ENCODE measurements around the gene ADAMTSL5.

The ADAMTSL5 gene

DNA sequence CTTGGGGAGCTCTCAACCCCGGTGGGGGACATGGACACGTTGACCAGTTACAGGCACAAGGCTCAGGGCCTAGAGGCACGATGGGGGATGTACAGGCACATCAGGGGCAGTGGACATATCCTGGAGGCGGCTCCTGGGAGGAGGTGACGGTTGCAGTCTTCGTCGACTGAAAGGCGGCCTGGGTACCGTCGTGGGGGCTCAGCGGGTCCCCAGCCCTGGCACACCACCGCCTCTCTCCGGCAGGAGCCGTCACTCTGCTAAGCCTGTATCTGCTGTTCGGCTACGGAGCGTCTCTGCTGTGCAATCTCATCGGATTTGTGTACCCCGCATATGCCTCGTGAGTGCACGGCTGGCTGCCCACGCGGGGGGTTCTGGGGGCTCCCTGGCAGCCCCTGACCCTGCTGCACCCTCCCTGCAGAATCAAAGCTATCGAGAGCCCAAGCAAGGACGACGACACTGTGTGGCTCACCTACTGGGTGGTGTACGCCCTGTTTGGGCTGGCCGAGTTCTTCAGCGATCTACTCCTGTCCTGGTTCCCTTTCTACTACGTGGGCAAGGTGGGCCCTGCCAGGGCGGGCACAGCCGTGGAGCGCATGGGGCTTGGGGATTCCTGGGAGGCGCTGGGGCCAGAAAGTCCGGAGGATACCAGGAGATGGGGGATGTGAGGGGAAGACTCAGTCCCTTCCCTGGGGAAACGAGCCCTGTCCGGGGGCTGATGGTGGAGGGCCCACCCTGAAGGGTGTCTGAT is 17.6 kb downstream of the ADAMTSL5 start:
- no peak for DNase-seq

DNA sequence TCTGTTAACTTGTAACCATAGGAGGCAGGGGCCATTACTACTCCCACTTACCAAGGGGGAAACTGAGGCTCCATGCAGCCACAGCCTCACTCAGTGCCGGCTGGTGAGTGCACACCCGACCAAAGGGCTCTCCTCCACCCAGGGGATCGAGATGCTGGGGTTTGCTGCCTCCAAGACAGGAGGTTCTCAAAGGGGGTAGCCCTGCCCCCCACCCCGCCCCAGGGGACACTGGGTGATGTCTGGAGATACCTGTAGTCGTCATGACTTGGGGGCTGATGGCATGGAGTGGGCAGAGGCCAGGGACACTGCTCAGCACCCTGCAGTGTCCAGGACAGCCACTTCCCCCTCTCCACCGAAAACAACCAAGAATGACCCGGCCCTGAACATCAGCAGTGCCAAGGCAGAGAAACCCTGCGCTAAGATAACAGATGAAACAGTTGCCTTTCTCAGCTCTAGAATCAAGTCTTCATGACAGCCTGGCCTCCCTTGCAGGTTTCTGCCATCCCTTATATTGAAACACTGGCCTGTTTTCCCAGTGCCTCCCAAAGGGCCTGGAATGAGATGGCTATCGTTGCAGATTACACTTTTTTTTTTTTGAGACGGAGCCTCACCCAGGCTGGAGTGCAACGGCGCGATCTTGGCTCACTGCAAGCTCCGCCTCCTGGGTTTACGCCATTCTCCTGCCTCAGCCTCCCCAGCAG is 18.6 kb downstream of the ADAMTSL5 start:
- no peak for DNase-seq

DNA sequence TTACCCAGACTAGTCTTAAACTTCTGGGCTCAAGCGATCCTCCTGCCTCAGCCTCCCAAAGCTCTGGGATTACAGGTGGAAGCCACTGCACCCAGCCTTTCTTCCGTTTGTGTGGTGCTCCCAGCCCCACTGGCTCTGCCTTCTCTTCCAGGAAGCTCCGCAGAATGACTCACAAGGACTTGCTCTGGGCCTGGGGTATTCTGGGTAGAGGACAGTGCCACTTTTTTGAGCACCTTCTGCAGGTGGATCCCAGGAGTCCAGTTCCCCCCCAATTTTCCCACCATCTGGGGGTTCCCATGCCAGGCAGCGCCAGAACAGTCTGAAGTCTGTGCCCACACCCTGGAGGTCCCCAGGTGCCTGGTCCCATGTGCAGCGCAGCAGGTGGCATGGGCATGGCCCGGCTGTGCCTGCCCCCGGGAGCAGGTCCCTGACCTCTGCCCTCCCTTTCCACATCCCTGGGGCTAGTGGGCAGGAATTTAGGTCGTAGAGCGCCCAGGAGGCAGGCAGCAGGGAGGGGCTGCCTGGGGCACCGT is 20.3 kb downstream of the ADAMTSL5 start:
- no peak for DNase-seq

DNA sequence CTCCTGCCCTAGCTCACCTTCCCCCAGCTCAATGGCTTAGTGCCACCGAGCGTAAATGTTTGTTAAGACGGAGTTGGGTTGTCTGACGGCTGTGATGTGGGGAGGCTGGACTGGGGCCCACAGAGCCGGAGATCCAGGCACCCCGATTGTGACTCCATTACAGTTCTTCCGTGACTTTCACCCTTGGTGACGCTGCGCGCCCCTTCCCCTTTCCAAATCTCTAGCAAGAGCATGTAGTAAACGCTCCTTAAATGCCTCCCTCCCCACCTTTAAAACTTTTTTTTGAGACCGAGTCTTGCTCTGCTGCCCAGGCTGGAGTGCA is 21.0 kb downstream of the ADAMTSL5 start:
- DNase-seq: no peak

DNA sequence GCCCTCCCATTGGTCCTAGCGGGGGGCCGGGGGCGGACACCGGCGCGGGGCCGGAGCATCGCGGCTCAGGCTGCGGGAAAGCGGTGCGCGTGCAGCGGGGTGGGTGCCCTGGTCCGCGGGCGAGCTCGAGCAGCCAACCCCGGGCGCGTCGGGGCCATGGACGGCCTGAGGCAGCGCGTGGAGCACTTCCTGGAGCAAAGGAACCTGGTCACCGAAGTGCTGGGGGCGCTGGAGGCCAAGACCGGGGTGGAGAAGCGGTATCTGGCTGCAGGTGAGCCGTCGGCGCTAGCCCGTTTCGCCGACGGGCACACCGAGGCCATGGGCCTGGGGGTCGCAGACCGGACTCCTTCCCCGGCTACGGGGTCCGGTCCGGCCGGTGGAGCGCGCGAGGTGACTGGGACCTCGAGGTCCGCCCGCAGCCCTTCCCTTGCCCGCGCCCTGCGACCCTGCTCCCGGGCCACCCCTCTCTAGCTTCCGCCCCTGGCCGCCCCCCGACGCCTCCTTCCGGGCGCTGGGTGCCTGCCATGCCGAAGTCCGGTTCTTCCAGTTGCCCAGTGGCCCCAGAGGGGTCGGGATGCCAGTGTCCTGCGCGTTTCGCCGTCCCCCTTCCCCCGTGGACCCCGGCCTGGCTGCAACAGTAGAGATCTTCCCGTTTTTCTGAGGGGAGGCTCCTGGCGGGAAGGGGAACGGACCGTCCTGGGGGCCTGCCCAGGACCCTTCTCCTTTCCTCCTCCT is 21.5 kb downstream of the ADAMTSL5 start, which contains the start of gene REEP6:
TSS of gene REEP6 (plus strand) at position 68 of the 735 bp plus-strand sequence. CDS start at position 157, 89 bp downstream.
- DNase-seq: no peak

DNA sequence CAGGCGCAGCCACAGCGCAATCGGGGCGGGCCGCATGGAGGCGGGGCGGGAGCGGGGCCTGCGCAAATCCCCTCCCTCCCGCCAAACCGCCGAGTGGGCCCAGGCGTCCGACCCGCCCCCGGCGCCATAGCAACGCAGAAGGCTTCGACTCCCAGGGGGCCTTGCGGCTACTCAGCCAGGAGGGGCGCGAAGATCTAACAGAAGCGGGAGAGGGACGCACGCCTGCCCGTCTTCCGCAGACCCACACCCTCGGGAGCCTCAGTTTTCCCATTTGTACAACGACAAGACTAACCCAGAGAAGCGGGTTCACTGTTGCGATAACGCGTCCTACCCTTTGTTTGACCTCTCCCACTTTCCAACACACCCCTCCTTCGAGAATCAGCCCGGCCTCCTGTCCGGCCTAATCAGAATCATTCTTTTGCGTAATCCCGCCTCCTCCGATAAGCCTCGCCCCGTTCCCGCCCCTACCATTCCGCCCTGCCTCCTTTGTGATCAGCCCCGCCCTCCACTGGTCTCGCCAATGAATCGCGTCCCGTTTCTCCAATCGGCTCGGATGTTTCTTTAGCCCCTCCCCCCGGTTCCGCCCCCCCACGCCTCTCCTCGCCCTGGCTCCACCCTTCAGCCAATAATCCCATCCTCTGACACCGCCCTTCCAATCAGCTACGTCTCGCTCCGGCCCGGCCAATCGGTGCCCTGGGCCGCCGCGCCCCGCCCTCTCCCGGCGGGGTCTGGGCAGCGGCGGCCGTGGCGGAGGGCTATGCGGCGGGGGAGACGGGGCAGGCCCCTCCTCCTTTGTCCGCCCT is 22.3 kb downstream of the ADAMTSL5 start, which contains the start of gene PCSK4:
TSS of gene PCSK4 (minus strand) at position 40 of the 803 bp plus-strand sequence. CDS start at position 36, 4 bp downstream.
- peak; percentile 98 for DNase-seq

DNA sequence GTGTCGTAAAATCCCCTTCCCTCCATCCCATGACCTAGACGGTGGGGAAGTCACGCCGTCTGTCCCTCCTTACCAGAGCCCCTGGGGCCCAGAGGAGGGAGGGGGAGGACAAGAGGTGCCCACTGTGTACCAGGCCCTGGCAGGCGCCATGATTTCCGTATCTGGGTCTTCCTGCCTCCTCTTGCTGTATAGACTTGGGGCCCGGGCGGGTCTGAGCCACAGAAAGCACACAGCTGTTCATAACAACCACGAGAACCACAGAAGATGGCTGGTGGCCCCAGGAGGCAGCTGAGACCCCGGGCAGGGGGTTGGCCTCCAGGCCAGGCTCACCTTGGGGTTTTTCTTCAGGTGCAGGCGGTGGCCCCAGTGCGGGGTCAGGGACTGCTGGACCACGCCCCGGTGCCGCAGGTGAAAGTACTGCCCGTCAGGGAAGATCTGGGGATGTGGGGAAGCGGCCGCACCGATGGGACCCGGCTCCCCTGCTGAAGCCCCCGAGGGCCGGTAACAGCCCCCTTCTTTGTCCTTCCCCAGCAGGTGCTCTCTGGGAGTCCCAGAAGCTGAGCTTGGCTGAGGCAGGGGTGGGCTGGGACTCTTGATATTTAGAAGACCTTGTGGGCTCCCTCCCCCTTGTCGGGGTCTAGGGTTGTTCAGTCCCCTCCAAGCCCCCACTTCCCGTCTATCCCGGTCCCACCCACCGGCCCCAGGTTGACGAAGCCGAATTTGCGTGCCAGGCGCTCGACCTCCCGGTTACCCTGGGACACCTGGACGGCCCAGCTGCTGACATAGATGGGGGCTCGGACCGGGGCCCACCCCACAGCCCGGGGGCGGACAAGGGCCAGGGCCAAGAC is 23.1 kb downstream of the ADAMTSL5 start:
- DNase-seq: no peak

DNA sequence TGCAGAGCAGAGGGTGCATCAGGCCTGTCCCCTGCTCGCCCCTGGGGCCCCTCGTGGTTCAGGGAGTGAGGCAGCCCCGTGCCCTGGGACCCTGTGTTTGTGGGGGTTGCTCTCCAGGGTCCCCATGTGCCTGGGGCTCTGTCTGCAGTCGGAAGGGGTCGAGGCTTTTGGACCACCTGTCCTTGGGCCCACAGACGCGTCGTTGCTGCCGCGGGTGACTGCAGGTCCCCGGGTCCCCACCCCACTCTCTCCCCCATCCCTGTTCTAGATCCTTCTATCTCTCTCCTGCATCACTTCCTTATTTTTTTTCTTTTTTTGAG is 24.6 kb downstream of the ADAMTSL5 start:
- no peak for DNase-seq

DNA sequence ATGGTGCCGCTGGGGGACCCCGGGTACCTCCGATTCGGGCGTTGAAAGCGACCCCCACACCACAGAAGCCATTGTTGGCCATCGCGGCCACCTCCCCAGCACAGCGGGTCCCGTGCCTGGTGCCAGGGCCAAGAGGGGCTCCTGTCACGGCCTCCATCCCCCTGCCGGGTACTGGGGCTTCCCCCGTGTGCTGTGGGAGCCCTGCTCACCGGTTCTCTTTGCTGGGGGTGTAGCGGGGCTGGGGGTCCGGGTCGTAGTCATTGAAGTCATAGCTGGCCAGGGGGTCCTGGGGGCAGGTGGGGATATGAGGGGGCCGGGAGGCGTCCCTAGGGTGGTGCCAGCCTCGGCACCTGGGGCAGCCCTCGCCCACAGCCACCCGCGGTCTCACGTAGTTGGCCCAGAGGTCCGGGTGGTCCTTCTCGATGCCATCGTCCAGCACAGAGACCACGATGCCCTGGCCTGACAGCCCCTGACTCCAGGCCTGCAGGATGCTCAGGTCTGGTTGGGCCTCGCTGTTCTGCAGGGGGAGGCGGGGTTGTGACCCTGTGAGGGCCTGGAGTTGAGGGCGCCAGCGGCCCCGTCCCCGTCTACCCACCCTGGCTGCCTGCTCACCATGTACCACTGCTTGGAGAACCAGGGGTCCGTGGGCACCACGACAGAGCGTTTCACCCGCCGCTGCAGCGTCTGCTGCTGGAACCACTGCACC is 25.1 kb downstream of the ADAMTSL5 start:
- no peak for DNase-seq

DNA sequence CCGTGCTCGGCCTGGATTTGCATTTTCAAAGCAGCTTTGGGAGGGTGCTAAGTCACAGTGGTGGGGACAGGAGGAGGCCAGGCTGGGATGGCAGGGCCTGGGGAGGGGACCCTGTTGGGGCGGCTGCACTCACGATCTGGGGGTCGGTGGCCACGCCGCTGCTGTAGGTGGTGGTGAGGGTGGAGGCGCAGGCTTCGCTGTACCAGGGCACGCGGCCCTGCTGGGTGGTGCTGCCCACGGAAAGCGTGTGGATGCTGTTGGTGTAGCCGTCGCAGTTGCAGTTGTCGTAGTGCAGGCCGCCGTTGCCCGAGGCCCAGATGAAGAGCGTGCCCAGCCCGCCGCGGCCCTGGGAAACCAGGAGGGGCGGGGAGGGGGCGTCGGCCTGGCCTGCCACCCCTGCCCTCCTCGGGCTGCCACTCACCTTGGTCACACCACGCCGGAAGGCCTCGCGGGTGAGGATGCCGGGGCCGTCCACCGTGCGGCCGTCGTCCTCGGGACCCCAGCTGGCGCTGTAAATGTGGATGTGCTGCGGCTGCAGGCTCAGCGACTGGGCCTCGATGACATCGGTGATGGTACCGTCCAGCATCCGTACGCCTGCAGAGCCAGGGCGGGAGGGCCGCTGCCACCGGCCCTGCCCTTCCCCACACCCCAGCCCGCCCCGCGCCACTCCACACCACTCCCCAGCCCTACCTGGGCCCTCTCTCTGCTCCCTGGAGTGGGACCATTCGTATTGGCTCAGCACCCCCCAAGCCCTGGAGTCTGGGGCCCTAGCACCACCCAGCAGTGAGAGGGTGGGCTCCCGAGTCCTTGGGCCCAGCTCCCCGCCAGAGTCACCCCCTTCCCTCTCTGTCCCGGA is 25.9 kb downstream of the ADAMTSL5 start:
- no peak for DNase-seq

DNA sequence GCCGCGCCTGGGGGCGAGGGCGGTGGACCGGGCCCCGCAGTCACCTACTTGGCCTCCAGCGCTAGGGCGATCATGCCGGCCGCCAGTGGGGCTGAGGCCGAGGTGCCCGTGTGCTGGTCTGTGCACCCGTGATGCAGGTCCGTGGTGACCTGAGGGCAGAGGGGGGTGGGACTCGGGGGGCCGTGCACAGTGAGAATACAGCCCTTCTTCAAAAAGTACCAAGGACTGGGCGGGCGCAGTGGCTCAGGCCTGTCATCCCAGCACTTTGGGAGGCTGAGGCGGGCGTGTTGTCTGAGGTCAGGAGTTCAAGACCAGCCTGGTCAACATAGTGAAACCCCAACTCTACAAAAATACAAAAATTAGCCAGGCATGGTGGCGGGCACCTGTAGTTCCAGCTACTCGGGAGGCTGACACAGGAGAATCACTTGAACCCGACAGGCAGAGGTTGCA is 28.8 kb downstream of the ADAMTSL5 start:
- no peak for DNase-seq

DNA sequence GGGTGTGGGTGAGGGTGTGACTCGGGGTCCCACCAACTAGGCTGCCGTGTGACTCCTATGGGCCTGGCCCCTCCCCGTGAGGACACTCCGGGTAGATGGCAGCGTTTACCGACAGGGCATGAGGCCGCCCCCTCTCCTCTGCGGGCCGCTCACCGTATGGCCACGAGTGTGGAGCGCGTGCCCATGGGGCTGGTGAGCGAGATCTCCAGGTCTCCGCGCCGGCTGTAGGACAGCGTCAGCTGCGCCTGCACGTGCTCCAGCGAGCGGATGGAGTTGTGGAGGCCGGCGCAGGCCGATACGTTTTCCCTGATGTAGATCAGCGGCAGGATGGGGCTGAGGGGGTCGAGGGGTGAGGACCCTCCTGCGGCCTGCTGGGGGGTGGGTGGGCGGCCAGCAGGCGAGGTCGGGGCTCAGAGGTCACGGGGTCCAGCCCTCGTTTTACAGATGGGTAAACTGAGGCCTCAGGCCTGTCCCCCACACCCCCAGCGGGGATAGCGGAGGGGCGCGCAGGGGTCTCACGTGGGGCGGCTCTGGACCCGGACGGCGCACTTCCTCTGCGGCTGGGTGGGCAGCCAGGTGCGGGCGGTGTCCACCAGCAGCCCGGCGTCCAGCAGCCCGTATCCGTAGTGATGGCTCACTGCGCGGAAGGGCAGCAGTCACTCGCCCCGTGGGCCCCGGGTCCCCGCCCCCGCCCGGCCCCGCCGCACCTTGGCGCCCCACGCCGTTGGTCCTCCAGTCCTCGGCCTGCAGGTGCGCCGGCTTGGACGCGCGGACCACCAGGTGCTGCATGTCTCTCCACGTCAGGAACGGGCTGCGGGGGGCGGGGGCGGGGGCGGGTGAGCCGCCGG is 29.5 kb downstream of the ADAMTSL5 start:
- DNase-seq: no peak

DNA sequence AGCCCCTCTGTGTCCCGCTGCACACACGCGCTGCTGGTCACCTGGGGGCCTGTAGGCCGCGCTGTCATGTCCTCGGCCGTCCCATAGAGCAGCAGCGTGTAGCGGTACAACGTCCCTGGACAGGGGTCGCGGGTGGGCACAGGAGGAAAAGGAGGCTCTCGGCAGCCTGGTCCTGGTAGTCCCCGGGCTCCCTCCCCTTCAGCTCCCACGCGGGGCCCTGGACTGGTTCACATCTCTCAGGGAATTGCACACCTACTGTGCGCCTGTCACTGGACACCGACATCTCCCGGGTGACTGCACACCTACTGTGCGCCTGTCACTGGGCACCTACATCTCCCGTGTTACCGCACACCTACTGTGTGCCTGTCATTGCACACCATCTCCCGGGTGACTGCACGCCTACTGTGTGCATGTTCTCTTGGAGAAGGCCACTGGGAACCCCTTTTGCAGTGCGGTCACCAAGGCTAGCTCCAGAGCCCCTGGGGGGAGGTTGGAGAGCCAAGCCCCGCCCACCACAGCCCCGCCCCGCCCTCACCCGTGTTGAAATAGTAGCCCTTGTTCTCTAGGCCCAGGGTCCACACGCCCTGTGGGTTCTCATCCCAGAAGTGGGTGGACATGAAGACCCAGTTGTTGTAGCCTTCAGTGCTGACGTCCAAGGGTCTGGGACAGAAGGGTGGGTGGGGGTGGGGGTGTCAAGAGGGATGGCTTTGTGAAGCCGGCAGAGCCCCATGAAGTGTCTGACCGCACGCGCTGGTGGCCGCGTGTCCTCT is 30.3 kb downstream of the ADAMTSL5 start:
- DNase-seq: no peak

DNA sequence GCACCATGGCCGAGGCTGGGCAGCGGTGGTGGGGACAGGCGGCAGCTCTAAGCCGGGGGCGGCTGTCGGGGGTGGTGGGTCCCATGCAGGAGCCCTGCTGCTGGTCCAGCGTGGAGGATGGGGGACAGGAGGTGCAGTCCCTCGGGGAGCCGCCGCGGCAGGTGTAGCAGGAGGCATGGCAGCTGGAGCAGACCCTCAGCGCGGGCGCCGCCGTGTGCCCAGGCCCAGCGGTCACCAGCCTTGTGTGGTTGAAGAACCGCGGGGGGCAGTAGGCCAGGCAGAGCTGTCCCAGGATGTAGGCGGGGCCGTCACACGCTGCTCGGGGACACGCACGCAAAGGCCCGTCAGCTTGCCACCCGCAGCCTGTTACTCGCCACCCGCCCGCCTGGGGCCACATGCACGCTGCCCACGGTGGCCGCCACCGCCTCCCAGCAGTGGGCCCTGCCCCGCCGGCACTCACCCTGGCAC is 30.9 kb downstream of the ADAMTSL5 start:
- DNase-seq: no peak

DNA sequence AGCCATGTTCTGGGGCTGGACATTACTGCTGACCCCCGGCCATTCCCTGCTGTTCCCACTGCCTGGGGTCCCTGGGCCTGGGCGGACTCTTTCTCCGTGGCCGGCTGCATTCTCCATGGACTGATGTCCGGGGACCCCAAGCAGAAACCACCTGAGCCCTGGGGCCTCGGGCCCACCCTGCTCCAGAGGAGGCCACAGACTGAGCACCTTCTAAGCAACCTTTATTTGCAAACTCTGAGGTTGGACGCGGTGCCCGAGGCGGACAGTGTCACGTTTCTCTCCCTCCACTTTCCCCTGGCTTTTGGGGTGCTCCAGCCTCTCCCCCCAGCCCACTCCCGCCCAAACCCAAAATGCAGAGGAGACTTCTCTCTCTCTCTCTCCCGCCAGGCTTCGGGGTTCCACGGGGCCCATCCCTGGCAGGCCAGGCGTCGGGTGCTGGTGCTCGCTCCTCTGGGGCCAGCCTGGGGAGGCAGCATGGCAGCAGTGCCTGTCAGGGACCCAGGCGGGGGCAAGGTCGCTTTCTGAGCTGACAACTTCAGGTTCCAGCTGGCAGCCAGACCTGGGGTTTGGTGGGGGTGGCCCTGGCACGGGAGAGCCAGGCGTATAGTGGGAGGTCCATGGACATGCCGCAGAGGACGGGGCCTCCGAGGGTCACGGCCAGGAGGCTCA is 31.5 kb downstream of the ADAMTSL5 start:
- no peak for DNase-seq

DNA sequence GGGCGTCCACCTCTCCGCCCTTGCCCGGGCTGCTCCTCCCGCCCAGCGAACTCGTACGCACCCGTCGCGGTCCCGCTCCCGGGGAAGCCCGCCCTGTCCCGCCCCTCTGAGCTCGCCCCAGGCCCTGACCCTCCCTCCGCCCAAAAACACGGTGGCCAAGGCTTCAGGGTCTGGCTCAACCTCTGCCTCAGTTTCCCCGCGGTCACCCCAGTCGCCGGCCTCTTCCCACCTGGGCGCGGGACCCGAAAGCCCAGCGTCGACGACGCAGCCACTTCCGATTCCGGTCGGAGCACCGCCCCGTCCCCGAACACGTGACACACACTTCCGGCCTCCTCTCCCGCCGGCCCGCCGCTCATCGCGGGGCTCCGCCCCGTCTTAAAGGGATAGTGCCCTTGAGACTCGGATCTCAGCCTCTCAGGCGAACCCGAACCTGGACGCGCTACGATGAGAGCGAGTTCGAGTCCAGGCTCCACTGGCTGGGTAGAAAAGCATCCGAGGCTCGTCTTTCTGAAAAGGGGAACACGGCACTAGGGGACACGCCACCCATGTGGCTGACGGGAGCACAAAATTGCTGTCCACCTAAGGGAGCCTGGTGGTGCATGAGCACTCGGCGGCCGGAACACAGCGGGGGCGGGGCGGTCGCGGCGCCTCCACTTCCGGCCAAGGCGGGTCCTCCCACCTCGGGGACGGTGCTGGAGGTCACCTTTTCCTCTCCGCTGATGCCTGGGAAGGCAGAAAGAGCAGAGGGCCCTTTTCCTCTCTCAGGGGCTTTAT is 33.7 kb downstream of the ADAMTSL5 start, which contains the start of gene C19orf25:
TSS of gene C19orf25 (minus strand) at position 282 of the 774 bp plus-strand sequence. CDS start 312 bp downstream, outside the sequence.
- peak; percentile 94 for DNase-seq
